ENCODE measurements around the gene ZNF239.
"Not testable (repeated sequence)": the region's sequence is repeated elsewhere in the genome, so short reads cannot be mapped to it uniquely, and the experiment has no call there.

The ZNF239 gene

GRCh38 chr10:43576580-43576979 lies 2.2 kb upstream of the ZNF239 start:
- no peak for DNase-seq (ENCODE audit: low read depth, low spot score)

GRCh38 chr10:43576062-43576461 lies 1.6 kb upstream of the ZNF239 start:
- no peak for DNase-seq (ENCODE audit: low read depth, low spot score)

- no peak for DNase-seq (ENCODE audit: low read depth, low spot score)
Measured at GRCh38 chr10:43574906-43575305, 490 bp upstream of the ZNF239 start.

- DNase-seq (ENCODE audit: low read depth, low spot score): no peak
Measured at GRCh38 chr10:43573250-43574000, 991 bp downstream of the ZNF239 start.

- DNase-seq (ENCODE audit: low read depth, low spot score): no peak
Measured at GRCh38 chr10:43570971-43571370, 3.4 kb downstream of the ZNF239 start.

- DNase-seq (ENCODE audit: low read depth, low spot score): no peak
Measured at GRCh38 chr10:43569681-43570080, 4.7 kb downstream of the ZNF239 start.

- no peak for DNase-seq (ENCODE audit: low read depth, low spot score)
Measured at GRCh38 chr10:43557214-43557613, 17.2 kb downstream of the ZNF239 start.

GRCh38 chr10:43543746-43544145 lies 30.7 kb downstream of the ZNF239 start:
- not testable (repeated sequence) for DNase-seq (ENCODE audit: low read depth, low spot score)

- DNase-seq (ENCODE audit: low read depth, low spot score): no peak
Measured at GRCh38 chr10:43524434-43525247, 49.8 kb downstream of the ZNF239 start.

Measured in activated naive CD8-positive, alpha-beta T cell treated with anti-CD3 and anti-CD28 coated beads, Interleukin-2, amount 50 U/mL, for 16 hours (primary cell).